Measurements from ENCODE around the gene TMEM272. TPM values are rescaled to one million over a fixed set of nuclear protein-coding genes. Genes with fewer than 3 reads are reported as not detected.

Gene TMEM272
- total and polyA plus RNA-seq, 9 of the 15 experiments (the other 6 are each of a cell fraction or from before 2014, with no cell fraction given): 0.04 to 0.16 (median 0.06) TPM; not detected in 2

DNA sequence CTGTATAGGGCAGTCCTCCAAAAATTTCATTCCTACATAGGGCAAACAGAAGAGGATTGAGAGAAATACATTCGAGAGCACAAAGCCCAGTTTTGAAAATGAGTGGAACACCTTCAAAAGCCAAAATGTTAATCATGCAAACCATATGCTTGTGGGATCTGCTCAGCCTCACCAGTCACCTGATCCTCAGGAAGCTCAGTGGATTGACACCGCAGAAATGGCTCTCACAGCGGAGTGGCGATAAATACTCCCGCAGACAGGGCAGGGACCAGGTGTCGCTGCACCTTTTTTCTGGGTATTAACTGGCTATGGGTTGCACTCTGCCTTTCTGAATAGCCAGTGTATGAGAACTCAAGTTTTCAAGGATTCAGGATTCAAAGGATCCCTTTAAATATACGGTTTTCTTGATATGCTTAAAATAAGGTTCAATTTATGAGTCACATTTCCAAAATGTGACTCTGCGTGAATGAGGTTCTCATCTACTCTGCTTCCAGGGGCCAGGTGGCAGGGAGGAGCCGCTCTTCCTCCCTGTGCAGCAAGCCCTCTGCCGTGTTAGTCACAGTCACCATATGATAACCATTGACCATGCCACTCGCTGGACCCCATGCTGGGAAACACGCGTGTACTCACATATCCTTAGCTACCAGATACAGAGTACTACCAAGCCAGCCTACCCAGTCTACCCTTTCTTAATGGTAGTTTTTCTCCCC is 22.7 kb downstream of the TMEM272 start:
- DNase-seq (ENCODE audit: extremely low read depth in 1 of 4, low spot score in 3 of 4): no peak
- FAIRE-seq: no peak
- no peak for ATAC-seq

More for the DNA sequence above, 22.7 kb downstream of the TMEM272 start:
- Histone ChIP-seq H4K20me1 (replicated peaks; ENCODE audit: control insufficient read depth, insufficient read depth, low read length) (no peaks in the 10 kb centered on the region; the same call in 1 of the 2 replicates), H3K27me3 (ENCODE audit: control insufficient read depth in 2 of 2, insufficient read depth in 2 of 2, low read length in 2 of 2) (peaks cover 3 to 36% of the 10 kb centered on the region in 2 experiments; a peak in 4 of 5 replicates), H3K9me1 (ENCODE audit: control insufficient read depth, insufficient read depth, low read length) (no peaks in the 10 kb centered on the region), H2AFZ (ENCODE audit: low read depth, low read length) (no peak overlapping the region), H3K4me3 (no peak overlapping the region), H3K36me3 (ENCODE audit: control insufficient read depth, insufficient read depth, low read length) (no peaks in the 10 kb centered on the region), H3K4me1 (replicated peaks in 1 of 2; ENCODE audit: control insufficient read depth in 2 of 2, insufficient read depth in 2 of 2, low read length in 2 of 2) (no peaks in the 10 kb centered on the region; a peak in 2 of 5 replicates), H3K4me2 (ENCODE audit: insufficient read depth, low read length) (no peak overlapping the region), H3K9me3 (replicated peaks; ENCODE audit: control insufficient read depth, insufficient read depth, low read depth, low read length) (no peaks in the 10 kb centered on the region), H3K27ac (ENCODE audit: extremely low read depth, low read depth, low read length) (no peak overlapping the region), H3K79me2 (ENCODE audit: control insufficient read depth, insufficient read depth, low read length) (no peaks in the 10 kb centered on the region), H3K9ac (ENCODE audit: insufficient read depth in 1 of 2, low read depth in 2 of 2, low read length in 2 of 2) (no peak overlapping the region)
- BruUV-seq (replicated peaks): no TSS peak
- CTCF ChIA-PET (ENCODE audit: low intra/inter-chr PET ratio): no interaction called here
- POLR2A ChIA-PET: no interaction called here
- TF ChIP-seq USF1 (CRISPR knock-in tag; IDR thresholded peaks at IDR 0.05) (peak; percentile 12; the same call in 1 of the 2 replicates), ZBTB9 (CRISPR knock-in tag; IDR thresholded peaks at IDR 0.05) (no peak), E2F3 (CRISPR knock-in tag; IDR thresholded peaks at IDR 0.05) (no peak), ZNF655 (CRISPR knock-in tag; IDR thresholded peaks at IDR 0.05) (no peak), HDAC3 (IDR thresholded peaks at IDR 0.05; ENCODE audit: borderline replicate concordance, partially characterized antibody) (no peak), TCF3 (CRISPR knock-in tag; IDR thresholded peaks at IDR 0.05) (peak; percentile 40; the same call in 1 of the 2 replicates), ZNF398 (CRISPR knock-in tag; IDR thresholded peaks at IDR 0.05) (no peak), CXXC5 (CRISPR knock-in tag; IDR thresholded peaks at IDR 0.05) (no peak)
- TF ChIP-seq, protein P1, sequence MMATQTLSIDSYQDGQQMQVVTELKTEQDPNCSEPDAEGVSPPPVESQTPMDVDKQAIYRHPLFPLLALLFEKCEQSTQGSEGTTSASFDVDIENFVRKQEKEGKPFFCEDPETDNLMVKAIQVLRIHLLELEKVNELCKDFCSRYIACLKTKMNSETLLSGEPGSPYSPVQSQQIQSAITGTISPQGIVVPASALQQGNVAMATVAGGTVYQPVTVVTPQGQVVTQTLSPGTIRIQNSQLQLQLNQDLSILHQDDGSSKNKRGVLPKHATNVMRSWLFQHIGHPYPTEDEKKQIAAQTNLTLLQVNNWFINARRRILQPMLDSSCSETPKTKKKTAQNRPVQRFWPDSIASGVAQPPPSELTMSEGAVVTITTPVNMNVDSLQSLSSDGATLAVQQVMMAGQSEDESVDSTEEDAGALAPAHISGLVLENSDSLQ (IDR thresholded peaks at IDR 0.05): 0 out of 2 replicates have a peak, but pooled peaks have one; percentile 19
- intact Hi-C loops (cut with micrococcal nuclease): no loop called here
- WGBS (ENCODE audit: insufficient coverage, low coverage, missing lambda C conversion rate): 5% methylated on average over 12 of the region's 13 CpGs
- in situ Hi-C loops (cut with MboI): loop anchor here (10.0 kb wide), 1 partner anchor 303 kb away; the partner anchor contains the start of gene NEK5
